Small intestine (tissue), 4 donors: ENCODE measurements around the gene ILK. TPM values are rescaled to one million over a fixed set of nuclear protein-coding genes. Genes with fewer than 3 reads are reported as not detected.

ENCODE experiments used
- polyA plus RNA-seq, 4 donors: library from polyadenylated mRNA; stranded (reverse) in 3 of 4; unstranded in 1 of 4; fragments of 200-250 nt in 3 of 4; fragments of 120-200 nt in 1 of 4; gene quantifications; one replicate each; pipeline versions ENCODE4 v1.2.1 to v1.2.3, GENCODE V29; 2013
- donor health status: healthy with polysubstance abuse.
- donor health status: Bipolar disorder and iron deficiency.
- donor health status: healthy.

Gene ILK
- polyA plus RNA-seq, 4 donors: 73.9 to 99.2 (median 93.1) TPM

Other genes with a start within 250 kb of the ILK start
- gene SMPD1, start 213.3 kb upstream of the ILK start, polyA plus RNA-seq: 10 to 100 TPM; 22.0 to 41.2 (median 29.3) TPM
- gene APBB1, start 184.7 kb upstream of the ILK start, polyA plus RNA-seq: 10 to 100 TPM in 2 of 4 donors, 1 to 10 TPM in 2; 2.5 to 17.8 (median 11.9) TPM
- gene HPX, start 162.8 kb upstream of the ILK start, polyA plus RNA-seq: 1 to 10 TPM in 3 of 4 donors, under 1 TPM in 1; 0.85 to 5.7 (median 3.3) TPM
- 10 to 100 TPM; 11.0 to 96.4 (median 39.3) TPM for gene TRIM3, start 129.8 kb upstream of the ILK start, polyA plus RNA-seq
- 10 to 100 TPM; 48.5 to 68.8 (median 64.1) TPM for gene ARFIP2, start 122.4 kb upstream of the ILK start, polyA plus RNA-seq
- gene TIMM10B, start 122.3 kb upstream of the ILK start, polyA plus RNA-seq: 10 to 100 TPM; 15.9 to 47.1 (median 23.9) TPM
- gene DNHD1, start 106.5 kb upstream of the ILK start, polyA plus RNA-seq: 10 to 100 TPM in 1 of 4 donors, 1 to 10 TPM in 3; 4.0 to 10.5 (median 9.0) TPM
- 10 to 100 TPM; 15.9 to 28.4 (median 21.2) TPM for gene RRP8, start 158 bp upstream of the ILK start, polyA plus RNA-seq
- gene TAF10, start 8.4 kb downstream of the ILK start, polyA plus RNA-seq: 100 to 1,000 TPM in 2 of 4 donors, 10 to 100 TPM in 2; 62.6 to 133 (median 105) TPM
- gene TPP1, start 15.6 kb downstream of the ILK start, polyA plus RNA-seq: 100 to 1,000 TPM in 1 of 4 donors, 10 to 100 TPM in 3; 25.4 to 429 (median 34.7) TPM
- 10 to 100 TPM in 1 of 4 donors, 1 to 10 TPM in 1, under 1 TPM in 2; under 0.01 to 10.7 (median 3.6) TPM for gene DCHS1, start 52.0 kb downstream of the ILK start, polyA plus RNA-seq
- gene MRPL17, start 79.6 kb downstream of the ILK start, polyA plus RNA-seq: 10 to 100 TPM; 17.8 to 64.5 (median 34.2) TPM
- gene OR2AG2, start 168.2 kb downstream of the ILK start, polyA plus RNA-seq: under 1 TPM in 2 of 4 donors, not detected in 2; 0.07 to 0.09 TPM
- gene OR2AG1, start 179.2 kb downstream of the ILK start, polyA plus RNA-seq: under 1 TPM in 1 of 4 donors, not detected in 3; 0.01 TPM
- under 1 TPM in 1 of 4 donors, not detected in 3; 0.03 TPM for gene OR6A2, start 195.9 kb downstream of the ILK start, polyA plus RNA-seq
- not detected for gene OR10A5, start 241.9 kb downstream of the ILK start, polyA plus RNA-seq